Measurements from ENCODE around the gene ERICH6.

GRCh38 chr3:150687613-150688012, 16.1 kb downstream of the ERICH6 start:
- TF ChIP-seq POLR2AphosphoS5 (IDR thresholded peaks at IDR 0.05; ENCODE audit: low read depth, low read length) (no peak), POLR2A (IDR thresholded peaks at IDR 0.05; ENCODE audit: low read depth, low read length) (no peak), TAF1 (IDR thresholded peaks at IDR 0.05; ENCODE audit: borderline replicate concordance, low read depth, low read length) (no peak)
